SK-N-SH treated with all-trans-retinoic acid at 6 μM for 48 hours (cell line): ENCODE data around the gene MALSU1.

ENCODE experiments used
- ZC3H10 ChIP-seq: fragments of 250-450 bp; sonication (Bioruptor Pico); IDR thresholded peaks from 2 replicates; pipeline ENCODE4 v1.5.1; 2021; ENCODE audit warnings: mild to moderate bottlenecking, moderate library complexity
- ZFP3 ChIP-seq: fragments of 250-450 bp; sonication (Bioruptor Pico); IDR thresholded peaks from 2 replicates; pipeline ENCODE4 v1.5.0; 2020; ENCODE audit warnings: mild to moderate bottlenecking, moderate library complexity
- TF ChIP-seq, protein P1 (sequence below): fragments of 250-450 bp; sonication (Bioruptor Pico); IDR thresholded peaks from 2 replicates; pipeline ENCODE4 v1.5.1; 2020; ENCODE audit warnings: low read depth, mild to moderate bottlenecking, moderate library complexity
- TF ChIP-seq, protein P2 (sequence below): fragments of 250-450 bp; sonication (Bioruptor Pico); IDR thresholded peaks from 2 replicates; pipeline ENCODE4 v1.8.0; 2021; ENCODE audit warnings: low read depth, mild to moderate bottlenecking, moderate library complexity, borderline replicate concordance
- TF ChIP-seq, protein P3 (sequence below): fragments of 250-450 bp; sonication (Bioruptor Pico); IDR thresholded peaks from 2 replicates; pipeline ENCODE4 v1.8.0; 2020; ENCODE audit warnings: mild to moderate bottlenecking, moderate library complexity, borderline replicate concordance

DNA sequence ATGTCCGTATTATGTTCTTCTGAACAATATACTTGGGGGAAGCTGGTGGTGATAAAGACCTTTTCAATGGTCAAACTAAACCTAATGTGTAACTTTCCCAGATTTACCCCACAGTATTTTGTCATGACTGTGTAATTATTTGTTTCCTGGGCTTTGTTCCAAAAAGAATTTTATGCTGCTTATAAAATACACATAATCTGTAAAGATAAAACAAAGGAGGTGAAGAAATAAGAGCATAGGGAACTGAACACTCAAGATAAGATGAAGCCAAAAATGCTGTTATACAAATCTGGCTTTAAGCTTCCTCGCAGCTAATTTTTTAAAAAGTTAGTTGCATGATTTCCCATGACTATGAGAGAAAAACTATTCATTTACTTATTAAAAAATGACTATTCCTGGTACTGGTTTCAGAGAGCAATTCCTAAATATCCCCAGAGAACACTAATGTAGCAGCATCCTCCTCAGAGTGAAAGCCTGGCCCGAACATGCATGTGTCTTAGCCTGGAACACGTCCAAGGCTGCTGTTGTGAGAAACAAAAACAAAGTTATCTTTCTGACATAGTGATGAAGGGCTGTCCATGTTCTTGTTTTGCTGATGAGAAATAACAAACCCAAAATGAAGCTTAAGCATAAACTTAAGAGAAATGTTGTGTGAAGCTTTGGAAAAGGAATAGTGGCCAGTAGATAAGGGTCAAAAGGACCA, 33.9 kb downstream of the MALSU1 start:
- no peak for TF ChIP-seq ZFP3 (CRISPR knock-in tag)
- TF ChIP-seq, protein P1, sequence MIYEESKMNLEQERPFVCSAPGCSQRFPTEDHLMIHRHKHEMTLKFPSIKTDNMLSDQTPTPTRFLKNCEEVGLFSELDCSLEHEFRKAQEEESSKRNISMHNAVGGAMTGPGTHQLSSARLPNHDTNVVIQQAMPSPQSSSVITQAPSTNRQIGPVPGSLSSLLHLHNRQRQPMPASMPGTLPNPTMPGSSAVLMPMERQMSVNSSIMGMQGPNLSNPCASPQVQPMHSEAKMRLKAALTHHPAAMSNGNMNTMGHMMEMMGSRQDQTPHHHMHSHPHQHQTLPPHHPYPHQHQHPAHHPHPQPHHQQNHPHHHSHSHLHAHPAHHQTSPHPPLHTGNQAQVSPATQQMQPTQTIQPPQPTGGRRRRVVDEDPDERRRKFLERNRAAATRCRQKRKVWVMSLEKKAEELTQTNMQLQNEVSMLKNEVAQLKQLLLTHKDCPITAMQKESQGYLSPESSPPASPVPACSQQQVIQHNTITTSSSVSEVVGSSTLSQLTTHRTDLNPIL (CRISPR knock-in tag) = peak; percentile 62; the same call in 1 of the 2 replicates
- no peak for TF ChIP-seq ZC3H10 (CRISPR knock-in tag)
- TF ChIP-seq, protein P2, sequence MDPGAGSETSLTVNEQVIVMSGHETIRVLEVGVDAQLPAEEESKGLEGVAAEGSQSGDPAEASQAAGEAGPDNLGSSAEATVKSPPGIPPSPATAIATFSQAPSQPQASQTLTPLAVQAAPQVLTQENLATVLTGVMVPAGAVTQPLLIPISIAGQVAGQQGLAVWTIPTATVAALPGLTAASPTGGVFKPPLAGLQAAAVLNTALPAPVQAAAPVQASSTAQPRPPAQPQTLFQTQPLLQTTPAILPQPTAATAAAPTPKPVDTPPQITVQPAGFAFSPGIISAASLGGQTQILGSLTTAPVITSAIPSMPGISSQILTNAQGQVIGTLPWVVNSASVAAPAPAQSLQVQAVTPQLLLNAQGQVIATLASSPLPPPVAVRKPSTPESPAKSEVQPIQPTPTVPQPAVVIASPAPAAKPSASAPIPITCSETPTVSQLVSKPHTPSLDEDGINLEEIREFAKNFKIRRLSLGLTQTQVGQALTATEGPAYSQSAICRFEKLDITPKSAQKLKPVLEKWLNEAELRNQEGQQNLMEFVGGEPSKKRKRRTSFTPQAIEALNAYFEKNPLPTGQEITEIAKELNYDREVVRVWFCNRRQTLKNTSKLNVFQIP (CRISPR knock-in tag) = no peak
- TF ChIP-seq, protein P3, sequence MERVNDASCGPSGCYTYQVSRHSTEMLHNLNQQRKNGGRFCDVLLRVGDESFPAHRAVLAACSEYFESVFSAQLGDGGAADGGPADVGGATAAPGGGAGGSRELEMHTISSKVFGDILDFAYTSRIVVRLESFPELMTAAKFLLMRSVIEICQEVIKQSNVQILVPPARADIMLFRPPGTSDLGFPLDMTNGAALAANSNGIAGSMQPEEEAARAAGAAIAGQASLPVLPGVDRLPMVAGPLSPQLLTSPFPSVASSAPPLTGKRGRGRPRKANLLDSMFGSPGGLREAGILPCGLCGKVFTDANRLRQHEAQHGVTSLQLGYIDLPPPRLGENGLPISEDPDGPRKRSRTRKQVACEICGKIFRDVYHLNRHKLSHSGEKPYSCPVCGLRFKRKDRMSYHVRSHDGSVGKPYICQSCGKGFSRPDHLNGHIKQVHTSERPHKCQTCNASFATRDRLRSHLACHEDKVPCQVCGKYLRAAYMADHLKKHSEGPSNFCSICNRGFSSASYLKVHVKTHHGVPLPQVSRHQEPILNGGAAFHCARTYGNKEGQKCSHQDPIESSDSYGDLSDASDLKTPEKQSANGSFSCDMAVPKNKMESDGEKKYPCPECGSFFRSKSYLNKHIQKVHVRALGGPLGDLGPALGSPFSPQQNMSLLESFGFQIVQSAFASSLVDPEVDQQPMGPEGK (CRISPR knock-in tag) = no peak
